ENCODE data around the gene CGREF1.
A peak's percentile ranks its signal among the peaks of the same experiment; 100 is the strongest.
"Not testable (repeated sequence)": the region's sequence is repeated elsewhere in the genome, so short reads cannot be mapped to it uniquely, and the experiment has no call there.

The CGREF1 gene

DNA sequence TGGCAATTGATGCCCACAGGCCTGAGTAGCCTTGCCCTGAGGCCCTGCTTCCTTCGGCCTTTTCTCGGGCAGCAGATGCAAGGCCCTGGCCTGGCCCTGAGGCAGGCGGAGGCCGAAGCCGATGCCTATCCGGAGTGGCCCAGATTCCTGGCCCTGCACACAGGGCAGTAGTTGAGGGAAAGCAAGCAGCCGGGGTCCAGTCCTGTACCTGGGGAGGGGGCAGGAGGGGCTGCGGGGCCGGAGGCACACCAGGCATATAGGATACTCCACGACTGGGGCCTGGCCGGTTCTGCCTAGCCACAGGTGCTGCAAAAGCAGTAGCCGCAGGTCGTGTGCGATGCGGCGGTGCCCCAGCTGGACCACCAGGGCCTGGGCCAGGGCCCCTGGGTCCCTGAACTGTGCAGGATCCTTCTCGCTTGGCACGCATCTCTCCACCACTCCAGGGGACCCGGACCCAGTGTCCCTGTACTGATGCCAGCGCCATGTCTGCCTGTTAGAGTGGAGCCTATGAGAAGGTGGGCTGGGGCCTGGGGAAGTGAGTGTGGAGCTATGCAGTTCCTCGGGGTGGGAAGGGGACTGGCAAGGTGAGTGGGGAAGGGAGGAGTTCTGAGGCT is 18.5 kb upstream of the CGREF1 start:
- no peak for DNase-seq (ENCODE audit: low spot score)

DNA sequence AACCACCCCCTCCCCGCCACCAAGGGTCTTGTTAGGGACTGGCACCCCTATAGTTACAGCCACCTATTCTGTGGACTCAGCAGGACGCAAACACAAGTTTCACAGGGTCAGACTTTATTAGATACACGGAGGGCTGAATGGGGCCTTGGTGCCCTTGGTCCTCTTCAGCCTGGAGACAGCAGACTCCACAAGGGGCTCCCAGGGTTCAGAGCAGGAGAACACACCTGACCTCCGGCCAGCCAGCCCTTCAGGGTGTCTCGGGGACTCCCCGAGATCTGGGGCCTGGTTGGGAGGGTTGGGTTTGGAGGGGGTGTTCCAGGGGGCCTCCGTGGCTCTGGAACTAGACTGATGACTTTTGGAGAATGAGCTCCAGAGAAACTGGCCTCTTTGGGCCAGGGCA is 17.8 kb upstream of the CGREF1 start:
- DNase-seq (ENCODE audit: low spot score), result no peak

DNA sequence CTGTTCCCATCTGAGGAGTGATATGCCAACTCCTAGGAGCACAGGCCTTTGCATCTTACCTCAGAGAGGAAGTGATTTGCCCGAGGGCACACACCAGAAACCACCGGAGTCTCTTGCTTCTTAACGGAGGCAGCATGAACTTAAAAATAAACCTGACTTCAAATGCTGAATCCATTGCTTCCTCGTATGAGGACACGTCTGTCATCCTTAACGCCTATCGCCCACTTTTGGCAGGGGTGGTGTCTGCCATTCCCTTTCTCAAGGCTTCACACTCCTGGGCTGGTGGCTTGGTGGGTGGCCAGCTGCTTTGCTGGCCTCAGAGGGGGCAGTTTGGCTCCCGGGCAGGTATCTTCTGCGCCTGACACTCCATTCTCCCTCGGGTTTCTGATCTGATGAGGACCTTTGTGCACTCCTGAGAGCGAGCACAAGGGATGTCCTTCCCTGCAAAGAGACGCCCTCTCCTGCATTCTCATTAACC is 16.6 kb upstream of the CGREF1 start:
- DNase-seq (ENCODE audit: low spot score), result no peak

DNA sequence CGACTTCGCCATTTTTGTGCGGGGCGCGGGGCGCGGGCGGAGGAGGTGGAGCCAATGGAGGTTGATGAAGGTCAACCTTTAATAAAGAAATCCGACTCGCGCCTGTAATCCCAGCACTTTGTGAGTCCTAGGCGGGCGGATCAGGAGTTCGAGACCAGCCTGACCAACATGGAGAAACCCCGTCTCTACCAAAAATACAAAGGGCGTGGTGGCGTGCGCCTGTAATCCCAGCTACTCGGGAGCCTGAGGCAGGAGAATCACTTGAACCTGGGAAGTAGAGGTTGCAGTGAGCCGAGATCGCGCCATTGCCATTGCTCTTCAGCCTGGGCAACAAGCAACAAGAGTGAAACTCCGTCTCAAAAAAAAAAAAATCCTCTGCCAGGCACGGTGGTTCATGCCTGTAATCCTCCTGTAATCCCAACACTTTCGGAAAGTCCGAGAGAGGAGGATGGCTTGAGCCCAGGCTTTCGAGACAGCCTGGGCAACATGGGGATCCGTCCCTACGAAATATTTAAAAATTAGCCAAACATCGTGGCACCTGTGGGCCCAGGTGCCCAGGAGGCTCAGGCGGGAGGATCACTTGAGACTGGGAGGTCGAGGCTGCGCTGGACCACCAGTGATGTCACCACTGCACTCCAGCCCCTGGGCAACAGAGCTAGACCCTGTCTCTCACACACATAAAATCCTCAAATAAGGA is 16.0 kb upstream of the CGREF1 start:
- no peak for DNase-seq (ENCODE audit: low spot score)

DNA sequence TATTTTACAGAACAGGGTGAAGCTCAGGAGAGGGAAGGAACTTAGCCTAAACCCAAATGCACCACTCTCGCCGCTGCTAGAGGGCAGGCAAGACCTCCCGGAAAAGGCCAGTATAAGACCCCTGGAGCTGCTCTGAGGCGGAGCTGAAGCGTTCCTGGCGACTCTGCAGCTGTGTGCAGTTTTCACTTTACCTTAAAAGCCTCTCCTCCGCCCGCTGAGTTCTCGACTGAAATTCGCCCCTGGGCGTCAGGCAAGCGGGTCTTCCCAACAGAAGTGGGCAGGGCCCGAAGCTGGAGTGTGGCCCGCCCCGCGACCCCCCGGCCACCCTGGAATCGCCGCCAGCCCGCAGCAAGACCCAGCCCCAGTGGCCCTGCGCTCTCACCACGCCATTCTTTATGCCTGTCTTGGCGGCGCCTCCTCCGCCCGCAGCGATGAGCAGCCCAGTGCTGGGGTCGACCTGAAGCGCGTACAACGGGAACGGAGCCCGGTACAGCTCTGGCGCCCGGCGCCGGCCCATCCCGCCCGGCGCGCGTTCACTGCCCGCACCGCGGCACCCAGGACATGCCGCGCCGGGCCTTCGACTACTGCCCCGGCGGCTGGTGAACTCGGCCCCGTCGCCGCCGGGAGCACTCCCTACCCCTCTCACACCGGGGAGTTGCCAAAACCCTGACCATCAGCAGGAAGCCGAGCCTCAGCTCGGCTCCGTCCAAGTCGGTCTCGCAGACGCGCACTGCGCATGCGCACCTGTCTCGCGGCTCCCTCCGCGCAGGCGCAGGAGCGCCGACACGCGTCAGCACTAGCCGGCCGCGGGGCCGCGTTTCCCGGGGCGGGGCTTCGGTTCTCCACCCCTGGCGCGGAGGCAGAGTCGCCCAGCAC is 15.2 kb upstream of the CGREF1 start, which contains the start of gene PREB:
Gene PREB, minus strand, starts transcription at position 732 of the 876 bp plus-strand sequence. Its CDS starts 215 bp downstream, at position 517.
- peak; percentile 95 for DNase-seq (ENCODE audit: low spot score)

DNA sequence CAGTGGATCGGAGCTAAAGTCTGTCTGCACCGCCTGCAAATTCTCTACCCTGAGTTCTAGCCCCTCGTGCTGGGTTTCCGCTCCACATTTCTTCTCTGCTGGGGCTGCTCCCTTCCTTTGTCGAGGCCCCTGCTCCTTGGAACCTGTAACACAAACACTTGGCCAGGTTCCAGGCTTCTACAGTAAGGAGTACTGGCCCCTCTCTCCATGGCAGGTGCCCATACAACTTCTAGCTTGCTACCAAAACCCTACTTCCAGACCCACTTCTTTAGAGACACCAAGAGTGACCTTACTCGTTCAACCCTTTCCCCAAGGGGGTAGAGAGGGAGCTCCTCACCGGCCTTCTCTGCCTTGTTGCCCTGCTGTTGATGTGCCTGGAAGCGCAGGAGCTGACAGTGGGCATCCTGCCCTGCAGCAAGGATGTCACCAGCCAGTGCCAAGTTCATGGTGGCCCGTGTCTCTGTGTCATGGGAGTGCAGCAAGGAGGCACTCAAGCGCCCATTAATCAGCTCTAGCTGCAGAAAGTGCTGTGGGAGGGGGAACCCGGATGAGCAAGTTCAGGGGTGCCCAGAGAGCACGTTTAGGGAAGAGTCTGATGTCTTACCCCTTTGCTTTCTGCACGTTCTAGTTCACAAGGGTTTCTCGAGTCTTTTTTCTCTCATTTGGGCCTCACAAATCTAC is 14.4 kb upstream of the CGREF1 start:
- no peak for DNase-seq (ENCODE audit: low spot score)

DNA sequence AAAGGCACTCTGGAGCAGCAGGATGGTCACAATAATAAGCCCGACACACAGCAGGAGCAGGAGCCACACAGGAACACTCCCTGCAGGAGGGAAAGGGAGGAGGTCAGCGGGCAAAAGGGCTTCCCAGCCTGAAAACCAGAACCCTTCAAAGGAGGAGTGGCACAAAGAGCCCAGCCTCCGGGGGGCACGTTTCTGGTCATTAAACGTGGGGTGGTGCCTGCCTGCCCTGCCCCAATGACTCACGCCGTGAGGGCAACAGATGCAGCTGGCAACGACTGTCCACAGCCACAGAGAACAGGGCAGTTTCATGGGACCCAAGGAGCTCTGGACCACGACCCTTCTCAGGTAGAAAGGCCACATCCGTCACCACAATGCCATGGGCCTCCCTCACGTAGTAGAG is 12.5 kb upstream of the CGREF1 start:
- DNase-seq (ENCODE audit: low spot score), result no peak

DNA sequence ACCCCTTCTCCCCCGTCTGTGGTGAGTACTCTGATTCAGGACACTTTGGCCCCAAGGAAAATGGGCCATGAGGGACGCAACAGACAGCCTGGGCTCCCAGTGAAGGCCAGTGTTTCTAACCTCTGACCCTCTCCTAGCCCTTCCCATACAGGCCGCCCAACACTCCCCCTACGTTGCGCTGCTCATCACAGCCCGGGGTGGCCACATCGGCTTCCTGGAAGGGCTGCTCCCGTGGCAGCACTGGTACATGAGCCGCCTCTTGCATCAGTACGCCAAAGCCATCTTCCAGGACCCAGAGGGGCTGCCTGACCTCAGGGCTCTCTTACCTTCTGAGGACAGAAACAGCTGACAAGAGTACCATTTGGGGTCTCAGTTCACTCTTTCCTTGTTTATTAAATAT is 11.5 kb upstream of the CGREF1 start:
- DNase-seq (ENCODE audit: low spot score), result no peak

DNA sequence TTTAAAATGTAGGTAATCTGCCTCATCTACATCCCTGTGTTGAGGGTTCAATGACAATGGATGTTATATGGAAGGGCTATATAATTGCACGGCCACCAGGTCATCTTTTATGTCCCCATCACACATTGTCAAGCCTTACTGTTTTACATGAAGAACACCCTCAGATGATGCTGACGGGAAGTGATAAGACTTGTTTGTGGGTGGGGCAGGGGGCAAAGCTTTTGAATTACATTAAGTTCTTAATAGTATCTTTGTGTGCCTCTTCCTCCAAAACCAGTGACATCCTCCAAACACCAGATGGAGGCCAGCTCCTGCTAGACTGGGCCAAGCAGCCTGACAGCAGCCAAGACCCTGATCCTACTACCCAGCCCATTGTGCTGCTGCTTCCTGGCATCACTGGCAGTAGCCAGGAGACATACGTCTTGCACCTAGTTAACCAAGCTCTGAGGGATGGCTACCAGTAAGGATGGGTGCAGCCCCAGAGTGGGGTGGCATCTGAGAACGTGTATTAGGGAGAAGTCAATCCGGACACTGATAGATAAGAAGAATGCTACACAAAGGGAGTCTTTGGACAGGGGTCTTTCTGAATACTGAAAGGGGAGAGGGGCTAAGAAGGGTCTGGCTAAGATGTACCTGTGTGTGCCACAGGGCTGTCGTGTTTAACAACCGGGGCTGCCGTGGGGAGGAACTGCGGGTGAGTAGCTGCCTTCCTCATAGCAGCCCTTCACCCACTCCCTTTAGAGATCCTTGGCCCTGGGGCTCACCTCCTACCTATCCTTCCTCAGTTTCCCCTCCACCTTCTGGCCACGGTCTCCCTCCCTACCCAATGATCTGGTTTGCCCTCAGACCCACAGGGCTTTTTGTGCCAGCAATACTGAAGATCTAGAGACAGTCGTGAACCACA is 10.0 kb upstream of the CGREF1 start:
- no peak for DNase-seq (ENCODE audit: low spot score)

DNA sequence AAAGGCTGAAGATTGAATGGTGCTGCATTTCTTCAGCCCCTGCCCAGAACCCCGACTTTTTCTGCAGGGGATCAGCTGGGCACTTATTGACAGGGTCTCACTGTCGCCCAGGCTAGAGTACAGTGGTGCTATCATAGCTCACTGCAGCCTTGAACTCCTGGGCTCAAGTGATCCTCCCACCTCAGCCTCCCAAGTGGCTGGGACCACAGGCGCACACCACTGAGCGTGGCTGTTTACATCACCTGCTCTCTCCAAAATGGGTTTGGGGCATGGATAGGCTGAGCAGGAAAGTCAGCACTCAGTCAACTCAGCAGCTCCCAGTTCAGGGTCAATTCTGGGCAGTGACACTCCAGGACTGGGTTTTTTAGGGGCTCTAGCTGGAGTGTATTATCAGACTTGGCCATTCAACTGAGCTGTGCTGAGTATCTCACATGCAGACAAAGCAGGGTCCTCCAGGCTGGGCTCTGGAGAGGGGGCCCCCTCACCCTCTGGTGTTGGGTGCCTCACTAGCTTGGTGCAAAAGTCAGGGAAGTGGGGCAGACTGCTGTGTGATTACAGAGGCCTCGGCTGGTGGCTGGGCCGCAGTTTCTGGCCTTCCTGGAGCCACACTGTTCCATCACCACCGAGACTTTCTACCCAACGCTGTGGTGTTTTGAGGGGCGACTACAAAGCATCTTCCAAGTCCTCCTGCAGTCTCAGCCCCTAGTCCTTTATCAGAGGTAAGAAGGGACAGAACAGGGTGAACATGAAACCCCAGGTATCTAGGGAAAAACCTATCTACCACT is 9.1 kb upstream of the CGREF1 start:
- no peak for DNase-seq (ENCODE audit: low spot score)

DNA sequence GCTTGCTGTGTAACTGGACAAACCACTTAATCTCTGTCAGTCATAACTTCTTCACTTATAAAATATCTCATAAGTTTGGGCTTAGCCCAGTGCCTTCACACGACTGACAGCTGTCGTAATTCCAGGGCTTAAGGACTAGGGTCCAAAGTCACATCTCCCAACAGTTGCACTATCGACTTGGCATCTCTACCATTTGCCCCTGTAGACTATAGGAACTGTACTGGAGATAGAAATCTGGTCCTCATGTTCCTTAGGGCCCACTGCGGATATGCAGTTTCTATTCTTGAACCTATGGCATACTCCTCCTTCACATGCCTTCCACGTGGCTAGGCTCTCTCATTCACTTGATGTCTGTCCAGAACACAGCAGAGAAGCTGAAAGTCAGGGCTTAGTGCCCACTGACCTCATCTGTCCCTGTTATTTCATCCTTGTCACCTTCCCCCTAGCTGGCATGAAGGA is 7.4 kb upstream of the CGREF1 start:
- DNase-seq (ENCODE audit: low spot score), result no peak

DNA sequence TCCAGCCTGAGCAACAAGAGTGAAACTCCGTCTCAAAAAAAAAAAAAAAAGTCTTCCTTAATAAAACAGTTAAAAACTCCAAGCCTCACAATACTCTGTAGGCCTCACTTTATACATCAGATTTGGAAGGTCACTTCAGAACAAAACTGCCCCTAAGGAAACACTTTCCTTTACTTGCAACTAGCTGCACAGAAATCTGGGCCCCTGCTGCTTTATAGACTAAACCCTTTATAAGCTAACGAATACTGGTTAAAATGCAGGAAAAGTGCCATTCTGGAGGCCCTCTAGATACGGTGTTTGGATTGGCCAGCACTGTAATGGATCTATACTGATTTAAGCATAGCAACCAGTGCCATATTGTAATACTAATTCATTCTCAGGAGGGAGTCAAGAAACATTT is 6.2 kb upstream of the CGREF1 start:
- no peak for DNase-seq (ENCODE audit: low spot score)

DNA sequence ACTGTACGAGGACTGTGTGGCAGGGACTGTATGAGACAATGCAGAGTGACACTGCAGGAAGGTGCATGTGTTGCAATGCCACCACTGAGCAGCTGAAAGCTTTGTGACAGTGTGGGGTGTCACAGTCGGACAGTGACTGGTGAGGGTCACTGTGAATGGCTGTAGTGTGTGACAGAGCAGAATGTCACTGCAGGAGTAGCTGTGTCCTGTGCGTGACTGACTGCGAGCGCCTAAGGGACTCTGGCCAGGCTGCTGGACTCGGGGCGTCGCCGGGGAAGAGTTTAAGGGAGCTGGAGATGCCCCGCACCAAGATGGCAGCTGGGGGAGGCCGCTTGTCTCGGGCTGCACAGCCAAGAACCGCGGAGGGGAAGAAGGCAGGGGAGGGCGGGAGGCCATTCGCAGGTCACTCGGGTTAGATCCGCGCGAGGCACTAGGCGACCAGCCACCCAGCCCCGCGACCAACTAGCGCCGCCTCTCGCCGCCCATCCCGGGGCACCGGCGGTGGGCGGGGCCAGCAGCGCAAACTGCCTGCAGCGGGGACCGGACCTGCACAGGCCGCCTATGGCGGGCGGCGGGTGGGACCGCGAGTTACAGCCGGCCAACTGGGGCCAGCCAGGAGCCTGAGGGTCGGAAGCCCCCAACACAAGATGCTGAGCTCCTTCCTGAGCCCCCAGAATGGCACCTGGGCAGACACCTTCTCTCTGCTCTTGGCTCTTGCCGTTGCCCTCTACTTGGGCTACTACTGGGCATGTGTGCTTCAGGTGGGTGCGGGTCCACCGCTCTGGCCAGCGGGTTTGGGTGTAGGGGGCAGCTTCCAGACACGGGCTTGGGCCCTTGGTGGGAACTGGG is 4.6 kb upstream of the CGREF1 start, which contains the start of gene ABHD1:
Gene ABHD1, plus strand, starts transcription at position 514 of the 849 bp plus-strand sequence. Its CDS starts 134 bp downstream, at position 648.
- peak; percentile 71 for DNase-seq (ENCODE audit: low spot score)

DNA sequence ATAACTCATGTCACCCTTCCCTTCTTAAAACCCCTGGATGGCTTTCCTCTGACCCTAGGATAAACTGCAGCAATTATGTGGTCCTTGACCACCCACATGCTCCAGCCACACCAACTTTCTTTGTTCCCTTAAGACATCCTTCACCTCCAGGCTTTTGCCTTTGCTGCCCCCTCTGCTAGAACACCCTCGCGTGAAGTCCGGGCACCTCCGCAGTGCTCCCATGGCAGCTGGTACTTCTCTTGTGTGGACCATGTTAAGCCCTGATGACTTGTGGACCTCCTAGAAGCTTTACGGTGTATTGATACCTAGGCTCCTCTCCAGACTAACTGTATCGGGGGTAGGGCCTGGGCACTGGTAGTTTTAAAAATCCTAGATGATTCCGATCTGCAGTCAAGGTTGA is 3.9 kb upstream of the CGREF1 start:
- DNase-seq (ENCODE audit: low spot score), result no peak

DNA sequence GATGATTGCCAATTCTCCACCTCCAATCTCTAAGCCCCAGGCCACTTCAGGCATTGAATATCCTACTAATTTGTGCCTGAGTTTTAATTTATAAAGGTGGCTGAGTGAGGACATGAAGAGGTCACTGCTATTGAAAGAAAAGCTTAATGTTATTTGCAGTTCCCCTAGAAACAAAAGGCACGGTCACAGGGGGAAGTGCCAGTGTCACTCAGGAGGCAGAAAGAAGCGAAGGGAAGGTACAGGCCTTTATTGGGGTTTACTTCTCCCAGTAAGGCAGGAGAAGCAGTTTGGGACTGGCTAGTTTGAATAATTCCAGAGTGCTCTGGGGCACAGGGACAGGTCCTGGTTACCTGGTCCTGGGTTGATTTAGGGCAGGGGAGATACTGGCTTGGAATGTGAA is 3.0 kb upstream of the CGREF1 start:
- DNase-seq (ENCODE audit: low spot score), result no peak

DNA sequence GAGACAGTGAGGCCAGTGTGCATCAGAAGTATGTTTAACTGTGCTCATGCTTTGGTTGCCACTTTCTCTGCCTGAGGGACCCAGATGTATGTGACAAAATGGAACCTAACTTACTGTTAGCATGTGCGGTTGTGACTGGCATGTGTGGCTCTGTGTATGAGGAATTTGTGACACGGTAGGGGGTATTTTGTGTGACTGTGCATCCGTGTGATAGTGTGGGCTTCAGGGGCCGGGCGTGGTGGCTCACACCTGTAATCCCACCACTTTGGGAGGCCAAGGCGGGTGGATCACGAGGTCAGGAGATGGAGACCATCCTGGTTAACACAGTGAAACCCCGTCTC is 372 bp upstream of the CGREF1 start:
- not testable (repeated sequence) for DNase-seq (ENCODE audit: low spot score)

DNA sequence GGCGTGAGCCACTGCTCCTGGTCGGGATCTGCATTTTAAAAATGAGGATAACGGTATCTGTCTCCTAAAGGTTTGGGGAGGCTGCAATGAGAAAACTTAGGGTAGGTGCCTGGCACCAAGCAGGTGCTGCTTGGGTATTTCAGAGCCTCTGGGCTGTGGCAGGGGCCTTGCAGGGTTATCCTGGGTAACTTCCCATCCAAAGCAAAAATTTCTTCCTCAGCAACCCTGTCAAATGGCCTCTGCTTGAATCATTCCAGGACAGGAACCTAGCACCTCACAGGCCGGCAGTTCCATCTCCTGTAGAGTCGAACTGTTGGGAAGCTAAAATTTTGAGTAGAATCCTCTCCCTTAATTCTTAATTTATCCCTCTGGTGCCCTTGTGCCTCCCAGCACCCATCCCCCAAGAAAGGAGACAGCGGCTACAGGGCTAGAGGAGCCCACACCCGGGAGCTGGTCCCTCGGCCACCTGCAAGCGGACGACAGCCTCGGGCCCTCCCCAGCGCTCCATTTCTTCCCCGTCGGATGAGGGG is 868 bp downstream of the CGREF1 start:
- no peak for DNase-seq (ENCODE audit: low spot score)

DNA sequence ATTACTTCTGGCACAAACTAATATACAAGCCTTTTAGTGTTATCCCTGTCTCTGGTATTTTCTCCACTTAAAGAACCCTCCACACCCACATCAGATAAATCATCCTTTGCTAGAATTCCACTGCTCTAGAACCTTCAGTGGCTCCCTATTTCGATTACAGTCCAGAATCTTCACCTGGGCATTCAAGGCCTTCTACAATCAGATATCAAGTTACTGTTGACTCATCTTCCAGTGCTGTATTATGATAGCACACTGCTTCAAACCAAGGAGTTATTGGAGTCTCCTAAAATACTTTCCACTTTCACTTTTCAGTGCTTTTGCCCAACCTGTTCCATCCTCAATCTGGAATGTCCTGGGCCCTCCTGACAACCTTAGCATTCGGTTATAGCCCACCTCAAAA is 3.4 kb downstream of the CGREF1 start:
- no peak for DNase-seq (ENCODE audit: low spot score)

Data from putamen (tissue), 1 donor.